Measurements from ENCODE around the gene FAM163B.

The FAM163B gene

GRCh38 chr9:133539991-133540697, 69.0 kb downstream of the FAM163B start:
- DNase-seq, result no peak

- DNase-seq, result no peak
Observed at GRCh38 chr9:133538851-133539833, 70.0 kb downstream of the FAM163B start.

GRCh38 chr9:133538176-133538575, 71.0 kb downstream of the FAM163B start:
- no peak for DNase-seq

- no peak for DNase-seq
Observed at GRCh38 chr9:133537257-133537656, 71.9 kb downstream of the FAM163B start.

- no peak for DNase-seq
Observed at GRCh38 chr9:133536536-133536935, 72.7 kb downstream of the FAM163B start.

- no peak for DNase-seq
Observed at GRCh38 chr9:133536080-133536479, 73.1 kb downstream of the FAM163B start.

GRCh38 chr9:133535306-133535877, 73.8 kb downstream of the FAM163B start:
- no peak for DNase-seq

- DNase-seq, result peak; percentile 56
Observed at GRCh38 chr9:133534346-133535291, 74.6 kb downstream of the FAM163B start, which contains the start of gene ADAMTSL2. Gene ADAMTSL2, plus strand, starts transcription at chr9:133534704. Its CDS starts 2,009 bp downstream, at chr9:133536713.

- DNase-seq, result no peak
Observed at GRCh38 chr9:133533857-133534256, 75.3 kb downstream of the FAM163B start.

GRCh38 chr9:133532937-133533668, 76.1 kb downstream of the FAM163B start:
- DNase-seq, result peak; percentile 76

- DNase-seq, result no peak
Observed at GRCh38 chr9:133531293-133531692, 77.9 kb downstream of the FAM163B start.

- no peak for DNase-seq
Observed at GRCh38 chr9:133529874-133530273, 79.3 kb downstream of the FAM163B start.

GRCh38 chr9:133529457-133529856, 79.7 kb downstream of the FAM163B start:
- DNase-seq, result no peak

- no peak for DNase-seq
Observed at GRCh38 chr9:133528876-133529241, 80.3 kb downstream of the FAM163B start.

- no peak for DNase-seq
Observed at GRCh38 chr9:133528001-133528875, 81.0 kb downstream of the FAM163B start.

GRCh38 chr9:133527444-133527920, 81.7 kb downstream of the FAM163B start:
- DNase-seq, result no peak

Data from stimulated activated CD4-positive, alpha-beta T cell treated with anti-CD3 and anti-CD28 coated beads, Interleukin-4, amount 100 ng/mL, for 1 hour (primary cell).